AML-193 (cell line): Measurements from ENCODE around the gene APLP2.
"Not testable (repeated sequence)": the region's sequence is repeated elsewhere in the genome, so short reads cannot be mapped to it uniquely, and the experiment has no call there.

Source experiments
- DNase-seq, 2 experiments: peaks; one replicate each; lab custom pipeline; 2025; lab: John Stamatoyannopoulos, UW

Gene APLP2

GRCh38 chr11:130171534-130171933 is 101.8 kb downstream of the APLP2 start:
- DNase-seq, result no peak

- DNase-seq, result not testable (repeated sequence)
Observed at GRCh38 chr11:130172001-130172400, 102.3 kb downstream of the APLP2 start.

GRCh38 chr11:130174642-130175041 is 104.9 kb downstream of the APLP2 start:
- no peak for DNase-seq

GRCh38 chr11:130175898-130176297 is 106.2 kb downstream of the APLP2 start:
- no peak for DNase-seq

- no peak for DNase-seq
Observed at GRCh38 chr11:130177782-130178181, 108.1 kb downstream of the APLP2 start.

- DNase-seq, result no peak
Observed at GRCh38 chr11:130178441-130179339, 109.0 kb downstream of the APLP2 start.

GRCh38 chr11:130179396-130180306 is 110.0 kb downstream of the APLP2 start:
- no peak for DNase-seq

GRCh38 chr11:130180491-130180890 is 110.8 kb downstream of the APLP2 start:
- DNase-seq, result no peak

GRCh38 chr11:130180896-130181294 is 111.2 kb downstream of the APLP2 start:
- no peak for DNase-seq

GRCh38 chr11:130181295-130182272 is 111.9 kb downstream of the APLP2 start:
- no peak for DNase-seq

GRCh38 chr11:130183878-130184610 is 114.3 kb downstream of the APLP2 start:
- DNase-seq, result no peak

- no peak for DNase-seq
Observed at GRCh38 chr11:130187096-130187495, 117.4 kb downstream of the APLP2 start.

- DNase-seq, result no peak
Observed at GRCh38 chr11:130188047-130188446, 118.4 kb downstream of the APLP2 start.

GRCh38 chr11:130188585-130189347 is 119.1 kb downstream of the APLP2 start:
- DNase-seq, result no peak

- DNase-seq, result no peak
Observed at GRCh38 chr11:130189492-130190210, 120.0 kb downstream of the APLP2 start.

- DNase-seq, result no peak
Observed at GRCh38 chr11:130190371-130190881, 120.7 kb downstream of the APLP2 start.

- no peak for DNase-seq
Observed at GRCh38 chr11:130191896-130192295, 122.2 kb downstream of the APLP2 start.

GRCh38 chr11:130192845-130193267 is 123.2 kb downstream of the APLP2 start:
- no peak for DNase-seq

GRCh38 chr11:130193551-130193950 is 123.9 kb downstream of the APLP2 start:
- not testable (repeated sequence) for DNase-seq
